Prostate gland (tissue), 2 donors: Measurements from ENCODE around the gene TBC1D2.

Source experiments
- CTCF ChIP-seq, 4 experiments: fragments of 200-600 bp in 2 of 4; fragments of 450-650 bp in 2 of 4; sonication (generic) in 2 of 4; IDR thresholded peaks; 1 replicate in 3 of 4; 2 replicates in 1 of 4; pipeline ENCODE4 v1.5.1; 2016 to 2019; ENCODE audit warnings: antibody characterized with exemption in 4 of 4, mild to moderate bottlenecking in 2 of 4, moderate library complexity in 2 of 4
- POLR2A ChIP-seq: fragments of 450-650 bp; IDR thresholded peaks from one replicate; pipeline ENCODE4 v1.6.1; 2016; ENCODE audit warnings: antibody characterized with exemption, mild to moderate bottlenecking

GRCh38 chr9:98281281-98281680 is 25.8 kb upstream of the TBC1D2 start:
- no peak for TF ChIP-seq CTCF (IDR thresholded peaks at IDR 0.05)
- TF ChIP-seq POLR2A = no peak
